ENCODE results near the gene WDR5B.

Gene WDR5B

GRCh38 chr3:122394173-122394572 is 21.7 kb downstream of the WDR5B start:
- Histone ChIP-seq H3K4me3 (ENCODE audit: low read length in 2 of 2) (no peak overlapping the region), H3K9ac (ENCODE audit: low read depth in 1 of 2, low read length in 2 of 2) (no peak overlapping the region), H3K27ac (ENCODE audit: low read depth in 2 of 2, low read length in 2 of 2) (no peak overlapping the region), H3K4me1 (ENCODE audit: control insufficient read depth in 2 of 2, insufficient read depth in 2 of 2, low read length in 2 of 2) (no peaks in the 10 kb centered on the region), H3K9me3 (ENCODE audit: control insufficient read depth in 2 of 2, low read length in 2 of 2) (no peaks in the 10 kb centered on the region), H3K27me3 (ENCODE audit: control insufficient read depth in 2 of 2, insufficient read depth in 2 of 2, low read length in 2 of 2) (no peaks in the 10 kb centered on the region), H3K36me3 (ENCODE audit: control insufficient read depth in 2 of 2, insufficient read depth in 2 of 2, low read length in 2 of 2) (peaks cover 0 to 11% of the 10 kb centered on the region in 2 donors)

- Histone ChIP-seq H3K36me3 (ENCODE audit: control insufficient read depth in 2 of 2, insufficient read depth in 2 of 2, low read length in 2 of 2) (peaks cover 0 to 11% of the 10 kb centered on the region in 2 donors), H3K4me1 (ENCODE audit: control insufficient read depth in 2 of 2, insufficient read depth in 2 of 2, low read length in 2 of 2) (no peaks in the 10 kb centered on the region), H3K9ac (ENCODE audit: low read depth in 1 of 2, low read length in 2 of 2) (no peak overlapping the region), H3K27me3 (ENCODE audit: control insufficient read depth in 2 of 2, insufficient read depth in 2 of 2, low read length in 2 of 2) (no peaks in the 10 kb centered on the region), H3K4me3 (ENCODE audit: low read length in 2 of 2) (no peak overlapping the region), H3K9me3 (ENCODE audit: control insufficient read depth in 2 of 2, low read length in 2 of 2) (no peaks in the 10 kb centered on the region), H3K27ac (ENCODE audit: low read depth in 2 of 2, low read length in 2 of 2) (no peak overlapping the region)
Measured at GRCh38 chr3:122392868-122393844, 22.7 kb downstream of the WDR5B start.

- Histone ChIP-seq H3K4me3 (ENCODE audit: low read length in 2 of 2) (no peak overlapping the region), H3K9ac (ENCODE audit: low read depth in 1 of 2, low read length in 2 of 2) (no peak overlapping the region), H3K9me3 (ENCODE audit: control insufficient read depth in 2 of 2, low read length in 2 of 2) (no peaks in the 10 kb centered on the region), H3K27ac (ENCODE audit: low read depth in 2 of 2, low read length in 2 of 2) (no peak overlapping the region), H3K36me3 (ENCODE audit: control insufficient read depth in 2 of 2, insufficient read depth in 2 of 2, low read length in 2 of 2) (peaks cover 3 to 11% of the 10 kb centered on the region in 2 donors), H3K4me1 (ENCODE audit: control insufficient read depth in 2 of 2, insufficient read depth in 2 of 2, low read length in 2 of 2) (peaks cover 0 to 11% of the 10 kb centered on the region in 2 donors), H3K27me3 (ENCODE audit: control insufficient read depth in 2 of 2, insufficient read depth in 2 of 2, low read length in 2 of 2) (no peaks in the 10 kb centered on the region)
Measured at GRCh38 chr3:122391681-122392446, 24.0 kb downstream of the WDR5B start.

GRCh38 chr3:122390665-122391064 is 25.2 kb downstream of the WDR5B start:
- Histone ChIP-seq H3K9me3 (ENCODE audit: control insufficient read depth in 2 of 2, low read length in 2 of 2) (no peaks in the 10 kb centered on the region), H3K4me3 (ENCODE audit: low read length in 2 of 2) (no peak overlapping the region), H3K4me1 (ENCODE audit: control insufficient read depth in 2 of 2, insufficient read depth in 2 of 2, low read length in 2 of 2) (peaks cover 0 to 17% of the 10 kb centered on the region in 2 donors), H3K9ac (ENCODE audit: low read depth in 1 of 2, low read length in 2 of 2) (no peak overlapping the region), H3K36me3 (ENCODE audit: control insufficient read depth in 2 of 2, insufficient read depth in 2 of 2, low read length in 2 of 2) (peaks cover 3 to 11% of the 10 kb centered on the region in 2 donors), H3K27me3 (ENCODE audit: control insufficient read depth in 2 of 2, insufficient read depth in 2 of 2, low read length in 2 of 2) (no peaks in the 10 kb centered on the region), H3K27ac (ENCODE audit: low read depth in 2 of 2, low read length in 2 of 2) (no peak overlapping the region)

- Histone ChIP-seq H3K9ac (ENCODE audit: low read depth in 1 of 2, low read length in 2 of 2) (no peak overlapping the region), H3K27ac (ENCODE audit: low read depth in 2 of 2, low read length in 2 of 2) (no peak overlapping the region), H3K36me3 (ENCODE audit: control insufficient read depth in 2 of 2, insufficient read depth in 2 of 2, low read length in 2 of 2) (peaks cover 3 to 11% of the 10 kb centered on the region in 2 donors), H3K9me3 (ENCODE audit: control insufficient read depth in 2 of 2, low read length in 2 of 2) (no peaks in the 10 kb centered on the region), H3K4me3 (ENCODE audit: low read length in 2 of 2) (no peak overlapping the region), H3K4me1 (ENCODE audit: control insufficient read depth in 2 of 2, insufficient read depth in 2 of 2, low read length in 2 of 2) (peaks cover 4 to 17% of the 10 kb centered on the region in 2 donors), H3K27me3 (ENCODE audit: control insufficient read depth in 2 of 2, insufficient read depth in 2 of 2, low read length in 2 of 2) (no peaks in the 10 kb centered on the region)
Measured at GRCh38 chr3:122389892-122390291, 26.0 kb downstream of the WDR5B start.

GRCh38 chr3:122389197-122389596 is 26.7 kb downstream of the WDR5B start:
- Histone ChIP-seq H3K36me3 (ENCODE audit: control insufficient read depth in 2 of 2, insufficient read depth in 2 of 2, low read length in 2 of 2) (peaks cover 3 to 10% of the 10 kb centered on the region in 2 donors), H3K4me3 (ENCODE audit: low read length in 2 of 2) (no peak overlapping the region), H3K4me1 (ENCODE audit: control insufficient read depth in 2 of 2, insufficient read depth in 2 of 2, low read length in 2 of 2) (peaks cover 4 to 21% of the 10 kb centered on the region in 2 donors), H3K27ac (ENCODE audit: low read depth in 2 of 2, low read length in 2 of 2) (no peak overlapping the region), H3K9ac (ENCODE audit: low read depth in 1 of 2, low read length in 2 of 2) (no peak overlapping the region), H3K27me3 (ENCODE audit: control insufficient read depth in 2 of 2, insufficient read depth in 2 of 2, low read length in 2 of 2) (no peaks in the 10 kb centered on the region), H3K9me3 (ENCODE audit: control insufficient read depth in 2 of 2, low read length in 2 of 2) (no peaks in the 10 kb centered on the region)

GRCh38 chr3:122387709-122388108 is 28.2 kb downstream of the WDR5B start:
- no peak overlapping the region for H3K4me3 ChIP-seq (ENCODE audit: low read length in 2 of 2)
- H3K27ac ChIP-seq (ENCODE audit: low read depth in 2 of 2, low read length in 2 of 2) = no peak overlapping the region
- H3K36me3 ChIP-seq (ENCODE audit: control insufficient read depth in 2 of 2, insufficient read depth in 2 of 2, low read length in 2 of 2) = peaks cover 0 to 3% of the 10 kb centered on the region in 2 donors
- H3K9me3 ChIP-seq (ENCODE audit: control insufficient read depth in 2 of 2, low read length in 2 of 2) = no peaks in the 10 kb centered on the region
- H3K27me3 ChIP-seq (ENCODE audit: control insufficient read depth in 2 of 2, insufficient read depth in 2 of 2, low read length in 2 of 2) = no peaks in the 10 kb centered on the region
- H3K9ac ChIP-seq (ENCODE audit: low read depth in 1 of 2, low read length in 2 of 2) = no peak overlapping the region
- H3K4me1 ChIP-seq (ENCODE audit: control insufficient read depth in 2 of 2, insufficient read depth in 2 of 2, low read length in 2 of 2) = peaks cover 9 to 26% of the 10 kb centered on the region in 2 donors

- H3K27ac ChIP-seq (ENCODE audit: low read depth in 2 of 2, low read length in 2 of 2) = peak within 1 kb of the TSS; percentile 92 to 93
- H3K4me1 ChIP-seq (ENCODE audit: control insufficient read depth in 2 of 2, insufficient read depth in 2 of 2, low read length in 2 of 2) = peaks cover 9 to 31% of the 10 kb centered on the region in 2 donors
- peak within 1 kb of the TSS; percentile 91 to 98 for H3K4me3 ChIP-seq (ENCODE audit: low read length in 2 of 2)
- no peaks in the 10 kb centered on the region for H3K27me3 ChIP-seq (ENCODE audit: control insufficient read depth in 2 of 2, insufficient read depth in 2 of 2, low read length in 2 of 2)
- H3K36me3 ChIP-seq (ENCODE audit: control insufficient read depth in 2 of 2, insufficient read depth in 2 of 2, low read length in 2 of 2) = peaks cover 0 to 3% of the 10 kb centered on the region in 2 donors
- H3K9me3 ChIP-seq (ENCODE audit: control insufficient read depth in 2 of 2, low read length in 2 of 2) = no peaks in the 10 kb centered on the region
- H3K9ac ChIP-seq (ENCODE audit: low read depth in 1 of 2, low read length in 2 of 2) = peak within 1 kb of the TSS; percentile 87 to 92
Measured at GRCh38 chr3:122383771-122384697, 31.8 kb downstream of the WDR5B start, which contains the start of gene FAM162A. Gene FAM162A (plus strand): TSS chr3:122384182. CDS start chr3:122384266, 84 bp downstream.

GRCh38 chr3:122382888-122383666 is 32.8 kb downstream of the WDR5B start, which contains the start of gene MIX23:
Gene MIX23 (minus strand): TSS chr3:122383231. CDS start chr3:122383224, 7 bp downstream.
- Histone ChIP-seq H3K9me3 (ENCODE audit: control insufficient read depth in 2 of 2, low read length in 2 of 2) (no peaks in the 10 kb centered on the region), H3K27ac (ENCODE audit: low read depth in 2 of 2, low read length in 2 of 2) (peak within 1 kb of the TSS; percentile 92 to 93), H3K9ac (ENCODE audit: low read depth in 1 of 2, low read length in 2 of 2) (peak within 1 kb of the TSS; percentile 87 to 92), H3K4me3 (ENCODE audit: low read length in 2 of 2) (peak within 1 kb of the TSS; percentile 91 to 98), H3K4me1 (ENCODE audit: control insufficient read depth in 2 of 2, insufficient read depth in 2 of 2, low read length in 2 of 2) (peaks cover 9 to 30% of the 10 kb centered on the region in 2 donors), H3K27me3 (ENCODE audit: control insufficient read depth in 2 of 2, insufficient read depth in 2 of 2, low read length in 2 of 2) (no peaks in the 10 kb centered on the region), H3K36me3 (ENCODE audit: control insufficient read depth in 2 of 2, insufficient read depth in 2 of 2, low read length in 2 of 2) (peaks cover 0 to 3% of the 10 kb centered on the region in 2 donors)
